GF-D8 (cell line): ENCODE results near the gene CD93.

Experiments
- DNase-seq: peaks from one replicate; lab custom pipeline; 2025; lab: John Stamatoyannopoulos, UW

The CD93 gene

GRCh38 chr20:23097636-23098580, 11.8 kb upstream of the CD93 start:
- no peak for DNase-seq

GRCh38 chr20:23096986-23097520, 10.9 kb upstream of the CD93 start:
- no peak for DNase-seq

GRCh38 chr20:23096097-23096496, 10.0 kb upstream of the CD93 start:
- DNase-seq, result no peak

- DNase-seq, result no peak
Measured at GRCh38 chr20:23095499-23095898, 9.4 kb upstream of the CD93 start.

- DNase-seq, result no peak
Measured at GRCh38 chr20:23094927-23095326, 8.8 kb upstream of the CD93 start.

- DNase-seq, result no peak
Measured at GRCh38 chr20:23094213-23094896, 8.2 kb upstream of the CD93 start.

GRCh38 chr20:23093613-23094012, 7.5 kb upstream of the CD93 start:
- DNase-seq, result no peak

- DNase-seq, result no peak
Measured at GRCh38 chr20:23092861-23093495, 6.9 kb upstream of the CD93 start.

- DNase-seq, result no peak
Measured at GRCh38 chr20:23092384-23092756, 6.2 kb upstream of the CD93 start.

GRCh38 chr20:23091721-23092383, 5.7 kb upstream of the CD93 start:
- DNase-seq, result no peak

GRCh38 chr20:23090878-23091277, 4.8 kb upstream of the CD93 start:
- no peak for DNase-seq

- DNase-seq, result no peak
Measured at GRCh38 chr20:23090147-23090546, 4.0 kb upstream of the CD93 start.

GRCh38 chr20:23088866-23089265, 2.7 kb upstream of the CD93 start:
- no peak for DNase-seq

GRCh38 chr20:23087587-23088251, 1.6 kb upstream of the CD93 start:
- DNase-seq, result no peak

- DNase-seq, result no peak
Measured at GRCh38 chr20:23086931-23087411, 847 bp upstream of the CD93 start.

- DNase-seq, result peak; percentile 21
Measured at GRCh38 chr20:23085436-23086055, 578 bp downstream of the CD93 start.

- no peak for DNase-seq
Measured at GRCh38 chr20:23084845-23085365, 1.2 kb downstream of the CD93 start.

- DNase-seq, result no peak
Measured at GRCh38 chr20:23084282-23084844, 1.8 kb downstream of the CD93 start.

- no peak for DNase-seq
Measured at GRCh38 chr20:23083553-23084220, 2.4 kb downstream of the CD93 start.
